HepG2 (cell line): ENCODE results near the gene CAPN8. TPM values are rescaled to one million over a fixed set of nuclear protein-coding genes. Genes with fewer than 3 reads are reported as not detected.

Experiments used
- EHMT2 ChIP-seq: fragments of 200-600 bp; sonication (generic); IDR thresholded peaks from 2 replicates; pipeline ENCODE4 v1.7.0; 2017; ENCODE audit warnings: antibody characterized with exemption, low read depth, low read length, borderline replicate concordance
- FOXA3 ChIP-seq: IDR thresholded peaks from 2 replicates; pipeline ENCODE4 v1.6.1; 2016; ENCODE audit warnings: missing genetic modification reagents, missing compliant biosample characterization
- GATAD2A ChIP-seq: IDR thresholded peaks from 2 replicates; pipeline ENCODE4 v1.6.1; 2016
- HNRNPLL ChIP-seq: fragments of 200-400 bp; formaldehyde crosslinking; IDR thresholded peaks from 2 replicates; pipeline ENCODE4 v1.6.1; 2017; ENCODE audit warnings: mild to moderate bottlenecking, low read depth, low read length; ENCODE audit not compliant: poor library complexity, severe bottlenecking
- KDM3A ChIP-seq: IDR thresholded peaks from 2 replicates; pipeline ENCODE4 v1.6.1; 2018; ENCODE audit warnings: low read depth, missing compliant biosample characterization
- ONECUT2 ChIP-seq: sonication (generic); formaldehyde crosslinking; IDR thresholded peaks from 2 replicates; pipeline ENCODE4 v1.4.0; 2020; ENCODE audit warnings: missing genetic modification reagents
- POLR2AphosphoS2 ChIP-seq: IDR thresholded peaks from 2 replicates; pipeline ENCODE4 v1.6.1; 2011; ENCODE audit warnings: low read depth, low read length, improper control_type of control experiment
- SIN3B ChIP-seq: fragments of 150-350 bp; IDR thresholded peaks from 2 replicates; pipeline ENCODE4 v1.6.1; 2014; ENCODE audit warnings: low read length
- THRA ChIP-seq: sonication (generic); formaldehyde crosslinking; IDR thresholded peaks from 2 replicates; pipeline ENCODE4 v1.4.0; 2020; ENCODE audit warnings: missing genetic modification reagents, borderline replicate concordance
- ZBTB46 ChIP-seq: sonication (generic); formaldehyde crosslinking; IDR thresholded peaks from 2 replicates; pipeline ENCODE4 v1.4.0; 2020; ENCODE audit warnings: mild to moderate bottlenecking, missing genetic modification reagents, borderline replicate concordance
- ZC3H13 ChIP-seq: sonication (generic); formaldehyde crosslinking; IDR thresholded peaks from 2 replicates; pipeline ENCODE4 v1.8.1; 2023; ENCODE audit warnings: mild to moderate bottlenecking, missing genetic modification reagents, moderate library complexity
- ZNF30 ChIP-seq: sonication (generic); formaldehyde crosslinking; IDR thresholded peaks from 2 replicates; pipeline ENCODE4 v1.5.0; 2020; ENCODE audit warnings: mild to moderate bottlenecking, missing genetic modification reagents
- polyA plus RNA-seq, 8 experiments: library from polyadenylated mRNA; depleted of rRNA in 3 of 8; stranded (reverse) in 7 of 8; unstranded in 1 of 8; fragments of >200 nt; fragmentation: Illumina TruSeq in 4 of 8; extraction: Trizol in 4 of 8; gene quantifications; 2 replicates each; pipeline versions ENCODE4 v1.2.1 to v1.2.3, GENCODE V29; 2011 to 2016; ENCODE audit warnings: low read depth in 4 of 8, missing spikeins in 1 of 8, mixed read lengths in 1 of 8; ENCODE audit not compliant: insufficient read depth in 1 of 8
- total RNA-seq, 5 experiments: library from RNA; depleted of rRNA; stranded (reverse); fragments of >200 nt; fragmentation: Illumina TruSeq; extraction: Trizol; gene quantifications; 2 replicates each; pipeline ENCODE4 v1.2.3, GENCODE V29; 2016; ENCODE audit warnings: low read depth in 1 of 5
- TF ChIP-seq, protein P1 (sequence below): sonication (generic); formaldehyde crosslinking; conservative IDR thresholded peaks from 2 replicates; pipeline ENCODE4 v1.4.0; 2020; ENCODE audit warnings: missing genetic modification reagents
- TF ChIP-seq, protein P2 (sequence below): sonication (generic); formaldehyde crosslinking; IDR thresholded peaks from 2 replicates; pipeline ENCODE4 v1.8.0; 2023; ENCODE audit warnings: mild to moderate bottlenecking, missing genetic modification reagents
- TF ChIP-seq, protein P3 (sequence below): sonication (generic); formaldehyde crosslinking; IDR thresholded peaks from 2 replicates; pipeline ENCODE4 v1.4.0; 2020; ENCODE audit warnings: mild to moderate bottlenecking, missing genetic modification reagents, borderline replicate concordance
- TF ChIP-seq, protein P4 (sequence below): sonication (generic); formaldehyde crosslinking; IDR thresholded peaks from 2 replicates; pipeline ENCODE4 v1.8.1; 2022; ENCODE audit warnings: mild to moderate bottlenecking, missing genetic modification reagents

The CAPN8 gene
- total and polyA plus RNA-seq, 2 of the 13 experiments (the other 11 are each of a cell fraction or from before 2014, with no cell fraction given), result 0.20 to 0.25 TPM

- TF ChIP-seq, protein P1, sequence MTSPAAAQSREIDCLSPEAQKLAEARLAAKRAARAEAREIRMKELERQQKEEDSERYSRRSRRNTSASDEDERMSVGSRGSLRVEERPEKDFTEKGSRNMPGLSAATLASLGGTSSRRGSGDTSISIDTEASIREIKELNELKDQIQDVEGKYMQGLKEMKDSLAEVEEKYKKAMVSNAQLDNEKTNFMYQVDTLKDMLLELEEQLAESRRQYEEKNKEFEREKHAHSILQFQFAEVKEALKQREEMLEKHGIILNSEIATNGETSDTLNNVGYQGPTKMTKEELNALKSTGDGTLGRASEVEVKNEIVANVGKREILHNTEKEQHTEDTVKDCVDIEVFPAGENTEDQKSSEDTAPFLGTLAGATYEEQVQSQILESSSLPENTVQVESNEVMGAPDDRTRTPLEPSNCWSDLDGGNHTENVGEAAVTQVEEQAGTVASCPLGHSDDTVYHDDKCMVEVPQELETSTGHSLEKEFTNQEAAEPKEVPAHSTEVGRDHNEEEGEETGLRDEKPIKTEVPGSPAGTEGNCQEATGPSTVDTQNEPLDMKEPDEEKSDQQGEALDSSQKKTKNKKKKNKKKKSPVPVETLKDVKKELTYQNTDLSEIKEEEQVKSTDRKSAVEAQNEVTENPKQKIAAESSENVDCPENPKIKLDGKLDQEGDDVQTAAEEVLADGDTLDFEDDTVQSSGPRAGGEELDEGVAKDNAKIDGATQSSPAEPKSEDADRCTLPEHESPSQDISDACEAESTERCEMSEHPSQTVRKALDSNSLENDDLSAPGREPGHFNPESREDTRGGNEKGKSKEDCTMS (CRISPR knock-in tag), result no peak
- TF ChIP-seq FOXA3 (CRISPR knock-in tag) (no peak), POLR2AphosphoS2 (no peak), THRA (CRISPR knock-in tag) (peak; percentile 58; the same call in 1 of the 2 replicates), ONECUT2 (peak; percentile 78), SIN3B (no peak), KDM3A (CRISPR knock-in tag) (0 out of 2 replicates have a peak, but pooled peaks have one; percentile 30), ZNF30 (no peak), ZC3H13 (CRISPR knock-in tag) (no peak), HNRNPLL (no peak), GATAD2A (peak; percentile 82), ZBTB46 (CRISPR knock-in tag) (no peak), EHMT2 (no peak)
- TF ChIP-seq, protein P2, sequence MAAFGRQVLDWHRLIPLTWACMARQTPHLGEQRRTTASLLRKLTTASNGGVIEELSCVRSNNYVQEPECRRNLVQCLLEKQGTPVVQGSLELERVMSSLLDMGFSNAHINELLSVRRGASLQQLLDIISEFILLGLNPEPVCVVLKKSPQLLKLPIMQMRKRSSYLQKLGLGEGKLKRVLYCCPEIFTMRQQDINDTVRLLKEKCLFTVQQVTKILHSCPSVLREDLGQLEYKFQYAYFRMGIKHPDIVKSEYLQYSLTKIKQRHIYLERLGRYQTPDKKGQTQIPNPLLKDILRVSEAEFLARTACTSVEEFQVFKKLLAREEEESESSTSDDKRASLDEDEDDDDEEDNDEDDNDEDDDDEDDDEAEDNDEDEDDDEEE (CRISPR knock-in tag), result no peak
- TF ChIP-seq, protein P3, sequence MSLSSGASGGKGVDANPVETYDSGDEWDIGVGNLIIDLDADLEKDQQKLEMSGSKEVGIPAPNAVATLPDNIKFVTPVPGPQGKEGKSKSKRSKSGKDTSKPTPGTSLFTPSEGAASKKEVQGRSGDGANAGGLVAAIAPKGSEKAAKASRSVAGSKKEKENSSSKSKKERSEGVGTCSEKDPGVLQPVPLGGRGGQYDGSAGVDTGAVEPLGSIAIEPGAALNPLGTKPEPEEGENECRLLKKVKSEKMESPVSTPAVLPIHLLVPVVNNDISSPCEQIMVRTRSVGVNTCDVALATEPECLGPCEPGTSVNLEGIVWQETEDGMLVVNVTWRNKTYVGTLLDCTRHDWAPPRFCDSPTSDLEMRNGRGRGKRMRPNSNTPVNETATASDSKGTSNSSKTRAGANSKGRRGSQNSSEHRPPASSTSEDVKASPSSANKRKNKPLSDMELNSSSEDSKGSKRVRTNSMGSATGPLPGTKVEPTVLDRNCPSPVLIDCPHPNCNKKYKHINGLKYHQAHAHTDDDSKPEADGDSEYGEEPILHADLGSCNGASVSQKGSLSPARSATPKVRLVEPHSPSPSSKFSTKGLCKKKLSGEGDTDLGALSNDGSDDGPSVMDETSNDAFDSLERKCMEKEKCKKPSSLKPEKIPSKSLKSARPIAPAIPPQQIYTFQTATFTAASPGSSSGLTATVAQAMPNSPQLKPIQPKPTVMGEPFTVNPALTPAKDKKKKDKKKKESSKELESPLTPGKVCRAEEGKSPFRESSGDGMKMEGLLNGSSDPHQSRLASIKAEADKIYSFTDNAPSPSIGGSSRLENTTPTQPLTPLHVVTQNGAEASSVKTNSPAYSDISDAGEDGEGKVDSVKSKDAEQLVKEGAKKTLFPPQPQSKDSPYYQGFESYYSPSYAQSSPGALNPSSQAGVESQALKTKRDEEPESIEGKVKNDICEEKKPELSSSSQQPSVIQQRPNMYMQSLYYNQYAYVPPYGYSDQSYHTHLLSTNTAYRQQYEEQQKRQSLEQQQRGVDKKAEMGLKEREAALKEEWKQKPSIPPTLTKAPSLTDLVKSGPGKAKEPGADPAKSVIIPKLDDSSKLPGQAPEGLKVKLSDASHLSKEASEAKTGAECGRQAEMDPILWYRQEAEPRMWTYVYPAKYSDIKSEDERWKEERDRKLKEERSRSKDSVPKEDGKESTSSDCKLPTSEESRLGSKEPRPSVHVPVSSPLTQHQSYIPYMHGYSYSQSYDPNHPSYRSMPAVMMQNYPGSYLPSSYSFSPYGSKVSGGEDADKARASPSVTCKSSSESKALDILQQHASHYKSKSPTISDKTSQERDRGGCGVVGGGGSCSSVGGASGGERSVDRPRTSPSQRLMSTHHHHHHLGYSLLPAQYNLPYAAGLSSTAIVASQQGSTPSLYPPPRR (CRISPR knock-in tag), result 0 out of 2 replicates have a peak, but pooled peaks have one; percentile 22
- TF ChIP-seq, protein P4, sequence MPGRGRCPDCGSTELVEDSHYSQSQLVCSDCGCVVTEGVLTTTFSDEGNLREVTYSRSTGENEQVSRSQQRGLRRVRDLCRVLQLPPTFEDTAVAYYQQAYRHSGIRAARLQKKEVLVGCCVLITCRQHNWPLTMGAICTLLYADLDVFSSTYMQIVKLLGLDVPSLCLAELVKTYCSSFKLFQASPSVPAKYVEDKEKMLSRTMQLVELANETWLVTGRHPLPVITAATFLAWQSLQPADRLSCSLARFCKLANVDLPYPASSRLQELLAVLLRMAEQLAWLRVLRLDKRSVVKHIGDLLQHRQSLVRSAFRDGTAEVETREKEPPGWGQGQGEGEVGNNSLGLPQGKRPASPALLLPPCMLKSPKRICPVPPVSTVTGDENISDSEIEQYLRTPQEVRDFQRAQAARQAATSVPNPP (CRISPR knock-in tag), result no peak
Observed at GRCh38 chr1:223622132-223622842, 43.2 kb downstream of the CAPN8 start (continued).
